ENCODE measurements around the gene MRPS10.

DNA sequence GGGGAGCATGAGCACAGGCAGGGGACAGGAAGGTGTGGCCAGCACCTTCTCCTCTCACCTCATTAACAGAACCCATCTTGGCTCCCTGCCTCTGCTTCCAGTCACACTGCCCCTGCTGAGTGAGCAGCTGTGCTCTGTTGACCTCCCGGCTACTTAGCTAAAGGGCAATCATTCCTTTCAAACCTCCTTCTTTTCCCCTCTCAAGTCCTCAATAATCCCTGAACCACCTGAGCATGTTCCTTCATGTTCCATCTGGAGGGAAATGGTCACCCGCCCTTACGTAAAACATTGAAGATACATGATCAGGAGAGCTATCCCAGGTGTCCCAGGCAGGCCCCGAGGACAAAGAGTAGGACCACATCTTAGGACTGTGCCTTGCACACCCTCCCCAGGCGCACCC lies 21.7 kb upstream of the MRPS10 start:
- no peak for TF ChIP-seq EZH2 (IDR thresholded peaks at IDR 0.05; ENCODE audit: insufficient read depth, poor library complexity, severe bottlenecking)
- TF ChIP-seq EZH2phosphoT487 (IDR thresholded peaks at IDR 0.05; ENCODE audit: insufficient read depth, low read depth) = no peak
